GM12891 (cell line): ENCODE data around the gene TOR1A.

Experiments
- PAX5 ChIP-seq: IDR thresholded peaks from 2 replicates; pipeline ENCODE4 v1.6.1; 2011; ENCODE audit warnings: low read length, moderate library complexity, mild to moderate bottlenecking; ENCODE audit not compliant: insufficient read depth, severe bottlenecking
- POLR2A ChIP-seq: IDR thresholded peaks from 2 replicates; pipeline ENCODE4 v1.6.1; 2011; ENCODE audit warnings: low read depth, low read length, control low read depth
- POLR2AphosphoS5 ChIP-seq: IDR thresholded peaks from 2 replicates; pipeline ENCODE4 v1.6.1; 2011; ENCODE audit warnings: low read depth, low read length, control low read depth
- SPI1 ChIP-seq: IDR thresholded peaks from 2 replicates; pipeline ENCODE4 v1.6.1; 2011; ENCODE audit warnings: low read depth, low read length, control low read depth
- TAF1 ChIP-seq: IDR thresholded peaks from 2 replicates; pipeline ENCODE4 v1.6.1; 2011; ENCODE audit warnings: low read depth, low read length, control low read depth

- TF ChIP-seq POLR2AphosphoS5 (no peak), POLR2A (no peak), TAF1 (no peak), PAX5 (no peak), SPI1 (no peak)
Observed at GRCh38 chr9:129853614-129854013, 29.7 kb upstream of the TOR1A start.
